NCI-H446 treated with DMSO at 0.1 percent for 48 hours (cell line): ENCODE results near the gene SCYGR8.
"Not testable (repeated sequence)": the region's sequence is repeated elsewhere in the genome, so short reads cannot be mapped to it uniquely, and the experiment has no call there.

Experiments
- DNase-seq: peaks from one replicate; lab custom pipeline; 2025; lab: John Stamatoyannopoulos, UW

The SCYGR8 gene

GRCh38 chr2:227745594-227745993, at the start of gene SCYGR8:
TSS of gene SCYGR8 (plus strand) at chr2:227745894. CDS start at chr2:227745894, 0 bp downstream.
- no peak for DNase-seq

- DNase-seq, result no peak
Measured at GRCh38 chr2:227696990-227697679, 48.6 kb upstream of the SCYGR8 start.

- no peak for DNase-seq
Measured at GRCh38 chr2:227701556-227701955, 44.1 kb upstream of the SCYGR8 start.

GRCh38 chr2:227703280-227703732, 42.4 kb upstream of the SCYGR8 start:
- no peak for DNase-seq

- no peak for DNase-seq
Measured at GRCh38 chr2:227703961-227704360, 41.7 kb upstream of the SCYGR8 start.

- DNase-seq, result no peak
Measured at GRCh38 chr2:227706859-227707258, 38.8 kb upstream of the SCYGR8 start.

- DNase-seq, result no peak
Measured at GRCh38 chr2:227707390-227707789, 38.3 kb upstream of the SCYGR8 start.

- DNase-seq, result no peak
Measured at GRCh38 chr2:227710986-227711385, 34.7 kb upstream of the SCYGR8 start.

- no peak for DNase-seq
Measured at GRCh38 chr2:227713291-227713690, 32.4 kb upstream of the SCYGR8 start.

GRCh38 chr2:227716501-227716900, 29.2 kb upstream of the SCYGR8 start:
- DNase-seq, result no peak

GRCh38 chr2:227717687-227718567, 27.8 kb upstream of the SCYGR8 start, which contains the start of gene SLC19A3:
TSS of gene SLC19A3 (minus strand) at chr2:227718028. CDS start at chr2:227702318, 15,710 bp downstream.
- DNase-seq, result peak; percentile 3

- no peak for DNase-seq
Measured at GRCh38 chr2:227719641-227720040, 26.1 kb upstream of the SCYGR8 start.

GRCh38 chr2:227720680-227721079, 25.0 kb upstream of the SCYGR8 start:
- no peak for DNase-seq

GRCh38 chr2:227722821-227723220, 22.9 kb upstream of the SCYGR8 start:
- not testable (repeated sequence) for DNase-seq

GRCh38 chr2:227724394-227725039, 21.2 kb upstream of the SCYGR8 start, which contains the start of gene SCYGR6:
TSS of gene SCYGR6 (minus strand) at chr2:227724757. CDS start at chr2:227724757, 0 bp downstream.
- DNase-seq, result no peak

- no peak for DNase-seq
Measured at GRCh38 chr2:227728035-227728434, 17.7 kb upstream of the SCYGR8 start, which contains the start of gene SCYGR7. TSS of gene SCYGR7 (plus strand) at chr2:227728335. CDS start at chr2:227728335, 0 bp downstream.

GRCh38 chr2:227739351-227739750, 6.3 kb upstream of the SCYGR8 start:
- DNase-seq, result no peak

GRCh38 chr2:227740705-227741104, 5.0 kb upstream of the SCYGR8 start:
- not testable (repeated sequence) for DNase-seq

- DNase-seq, result no peak
Measured at GRCh38 chr2:227748079-227748478, 2.4 kb downstream of the SCYGR8 start.

- DNase-seq, result not testable (repeated sequence)
Measured at GRCh38 chr2:227756261-227756660, 10.6 kb downstream of the SCYGR8 start.

GRCh38 chr2:227759411-227760118, 13.9 kb downstream of the SCYGR8 start:
- DNase-seq, result no peak
